ENCODE data around the gene TTLL3.

- TF ChIP-seq REST (IDR thresholded peaks at IDR 0.05; ENCODE audit: insufficient read depth in 1 of 2, low read depth in 2 of 2, low read length in 2 of 2) (no peak), POLR2AphosphoS5 (IDR thresholded peaks at IDR 0.05; ENCODE audit: low read depth, low read length) (no peak), TAF1 (IDR thresholded peaks at IDR 0.05; ENCODE audit: borderline replicate concordance, insufficient read depth, low read length) (no peak), SIN3A (IDR thresholded peaks at IDR 0.05; ENCODE audit: borderline replicate concordance, insufficient read depth, low read length) (no peak)
Observed at GRCh38 chr3:9769012-9769411, 41.0 kb upstream of the TTLL3 start.
